Heart left ventricle (tissue), 16 donors: ENCODE results near the gene PRKCA. TPM values are rescaled to one million over a fixed set of nuclear protein-coding genes. Genes with fewer than 3 reads are reported as not detected.

Experiments
- ATAC-seq, 4 donors: fragments of 200-7000 bp; cut with Tn5 transposase; one replicate each; pipeline ENCODE4 v1.9.1; 2020 to 2022; ENCODE audit warnings: moderate library complexity in 4 of 4, mild to moderate bottlenecking in 3 of 4, moderate number of reproducible peaks in 1 of 4
- DNase-seq, 5 donors: peaks; one replicate each; pipeline ENCODE4 v3.0.0-alpha.2; 2020
- H3K27ac ChIP-seq, 12 donors: fragments of 200-600 bp; sonication (generic) in 4 of 12; one replicate each; pipeline versions ENCODE4 v1.5.0 to v1.8.0; 2016 to 2022; ENCODE audit warnings: mild to moderate bottlenecking in 2 of 12
- H3K27me3 ChIP-seq, 9 donors: fragments of 200-600 bp; sonication (generic) in 2 of 9; one replicate each; pipeline versions ENCODE4 v1.5.1 to v1.8.0; 2016 to 2022; ENCODE audit warnings: mild to moderate bottlenecking in 3 of 9
- H3K36me3 ChIP-seq, 9 donors: fragments of 200-600 bp; sonication (generic) in 2 of 9; one replicate each; pipeline versions ENCODE4 v1.5.0 to v1.8.0; 2018 to 2022; ENCODE audit warnings: mild to moderate bottlenecking in 2 of 9
- H3K4me1 ChIP-seq, 12 donors: fragments of 200-600 bp; sonication (generic) in 4 of 12; one replicate each; pipeline versions ENCODE4 v1.5.0 to v1.8.0; 2016 to 2022; ENCODE audit warnings: mild to moderate bottlenecking in 3 of 12
- H3K4me3 ChIP-seq, 12 donors: fragments of 200-600 bp; sonication (generic) in 4 of 12; one replicate each; pipeline versions ENCODE4 v1.5.0 to v1.8.0; 2017 to 2022; ENCODE audit warnings: mild to moderate bottlenecking in 9 of 12, moderate library complexity in 4 of 12
- H3K9me3 ChIP-seq, 12 donors: fragments of 200-600 bp; sonication (generic) in 4 of 12; one replicate each; pipeline versions ENCODE4 v1.5.0 to v1.8.0; 2016 to 2022; ENCODE audit warnings: mild to moderate bottlenecking in 1 of 12
- POLR2A ChIP-seq, 2 donors: fragments of 450-650 bp; IDR thresholded peaks; one replicate each; pipeline ENCODE4 v1.6.1; 2017; ENCODE audit warnings: antibody characterized with exemption in 2 of 2, mild to moderate bottlenecking in 2 of 2, moderate library complexity in 2 of 2
- WGBS, 4 donors: extraction: QIAGEN DNeasy Blood & Tissue Kit in 2 of 4; methylation state at CpG; one replicate each; pipeline versions ENCODE4 v1.1.5 to v1.1.7; 2013 to 2018; 5-methylcytosine and 5-hydroxymethylcytosine counted together
- intact Hi-C, 10 donors: fragments of 100-400 bp; cut with DNase I; formaldehyde crosslinking; loops; one replicate each; pipeline versions ENCODE4 v1.11.1 to v1.14.2; 2022
- polyA plus RNA-seq, 2 donors: library from polyadenylated mRNA; stranded (reverse); fragments of 200-250 nt; gene quantifications; one replicate each; pipeline ENCODE4 v1.2.3, GENCODE V29; 2013
- total RNA-seq, 9 donors: library from RNA; depleted of rRNA in 2 of 9; stranded (reverse); fragments of >200 nt in 2 of 9; fragmentation: NEBNext Ultra II Directional in 3 of 9; extraction: Animal tissue kit (Norgen Biotek cat#: 25700) in 3 of 9; gene quantifications; one replicate each; pipeline versions ENCODE4 v1.1.0 to v1.2.4, GENCODE V29; 2016 to 2023
- TF ChIP-seq, protein P1 (sequence below), 12 donors: fragments of 200-600 bp; sonication (generic) in 4 of 12; IDR thresholded peaks; one replicate each; pipeline versions ENCODE4 v1.5.0 to v1.8.0; 2018 to 2022; ENCODE audit warnings: antibody characterized with exemption in 12 of 12, mild to moderate bottlenecking in 5 of 12
- donor health status: ischemic (EF 13 %, LVEDD 7.1; RV severe dilation, severe dysfunction).
- donor health status: healthy with polysubstance abuse.
- donor health status: DM: no; HTN: yes; CAD: no.
- donor health status: DM: no; HTN: no; CAD: no.
- donor health status: ischemic (EF 25% LVEDD 6.9; RV normal size, moderate dysfunction).
- donor health status: ischemic (EF 25% LVEDD 5.7; RV mildly dilated, moderate dysfunction).
- donor health status: healthy.
- donor health status: DM: yes; HTN: yes; CAD: no.
- donor health status: ischemic (EF 35%, LVEDD 5.7; RV mildly dilated, moderate dysfunction).
- donor health status: nonischemic (EF 11% LVEDD 7.7; RV severe dilation, severe dysfunction).
- donor health status: DM: yes; HTN: yes; CAD: no.
- donor health status: PGD.
- donor health status: ischemic (EF 29% LVEDD 5.4; RV normal size, mild dysfunction).
- donor health status: nonischemic (EF 23%, LVEDD 6.1; RV moderate dilation, normal function).

Gene PRKCA
- total and polyA plus RNA-seq, 11 donors: 3.4 to 26.8 (median 11.4) TPM

- H3K27ac ChIP-seq: no peak overlapping the region
- H3K4me1 ChIP-seq: peaks cover 0 to 27% (median 7%) of the 10 kb centered on the region in 12 donors
- no peak overlapping the region for H3K4me3 ChIP-seq
- no peak for TF ChIP-seq POLR2A (IDR thresholded peaks at IDR 0.05)
- TF ChIP-seq, protein P1, sequence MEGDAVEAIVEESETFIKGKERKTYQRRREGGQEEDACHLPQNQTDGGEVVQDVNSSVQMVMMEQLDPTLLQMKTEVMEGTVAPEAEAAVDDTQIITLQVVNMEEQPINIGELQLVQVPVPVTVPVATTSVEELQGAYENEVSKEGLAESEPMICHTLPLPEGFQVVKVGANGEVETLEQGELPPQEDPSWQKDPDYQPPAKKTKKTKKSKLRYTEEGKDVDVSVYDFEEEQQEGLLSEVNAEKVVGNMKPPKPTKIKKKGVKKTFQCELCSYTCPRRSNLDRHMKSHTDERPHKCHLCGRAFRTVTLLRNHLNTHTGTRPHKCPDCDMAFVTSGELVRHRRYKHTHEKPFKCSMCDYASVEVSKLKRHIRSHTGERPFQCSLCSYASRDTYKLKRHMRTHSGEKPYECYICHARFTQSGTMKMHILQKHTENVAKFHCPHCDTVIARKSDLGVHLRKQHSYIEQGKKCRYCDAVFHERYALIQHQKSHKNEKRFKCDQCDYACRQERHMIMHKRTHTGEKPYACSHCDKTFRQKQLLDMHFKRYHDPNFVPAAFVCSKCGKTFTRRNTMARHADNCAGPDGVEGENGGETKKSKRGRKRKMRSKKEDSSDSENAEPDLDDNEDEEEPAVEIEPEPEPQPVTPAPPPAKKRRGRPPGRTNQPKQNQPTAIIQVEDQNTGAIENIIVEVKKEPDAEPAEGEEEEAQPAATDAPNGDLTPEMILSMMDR (IDR thresholded peaks at IDR 0.05): no peak
- no peaks in the 10 kb centered on the region for H3K36me3 ChIP-seq
- intact Hi-C loops: no loop called here
- WGBS, 4 donors: 87 to 94% (median 90%) methylated on average over 10 of the region's 10 CpGs
- ATAC-seq (no peak), DNase-seq (no peak)
- H3K9me3 ChIP-seq: no peaks in the 10 kb centered on the region
- no peaks in the 10 kb centered on the region for H3K27me3 ChIP-seq
These were observed 483.7 kb downstream of the PRKCA start for GRCh38 chr17:66786107-66786506.

- Histone ChIP-seq H3K9me3 (no peaks in the 10 kb centered on the region), H3K4me3 (no peak overlapping the region), H3K36me3 (no peaks in the 10 kb centered on the region), H3K4me1 (peaks cover 0 to 29% (median 7%) of the 10 kb centered on the region in 12 donors), H3K27me3 (no peaks in the 10 kb centered on the region), H3K27ac (no peak overlapping the region)
- 35 to 49% (median 40%) methylated on average over 3 of the region's 3 CpGs for WGBS, 4 donors
- ATAC-seq: peak in 3 of 4 donors; percentile 29 to 60 (median 52)
- intact Hi-C loops: no loop called here
- TF ChIP-seq, protein P1 (IDR thresholded peaks at IDR 0.05): no peak
- TF ChIP-seq POLR2A (IDR thresholded peaks at IDR 0.05): no peak
- DNase-seq: no peak
These were observed 485.5 kb downstream of the PRKCA start for GRCh38 chr17:66787914-66788313.

DNA sequence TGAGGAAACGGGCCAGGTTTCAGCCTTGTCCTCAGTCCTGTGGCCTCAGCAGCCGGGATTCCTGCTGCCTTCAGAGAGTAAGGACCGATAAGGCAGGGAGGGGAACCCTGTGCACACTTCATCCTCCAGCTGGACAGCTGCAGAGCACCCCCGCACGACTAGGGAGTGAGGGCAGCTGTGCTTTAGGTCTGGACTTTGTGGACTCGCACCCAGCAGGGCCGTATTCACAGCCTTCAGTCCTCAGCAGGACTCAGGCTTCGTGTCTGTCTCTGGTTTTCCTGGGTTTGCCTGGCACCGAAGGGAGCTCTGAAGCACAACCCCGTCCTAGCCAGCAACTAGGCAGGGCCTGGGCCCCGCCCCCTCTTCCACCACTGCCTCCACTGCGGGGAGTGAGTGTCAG is 486.7 kb downstream of the PRKCA start:
- H3K27ac ChIP-seq: no peak overlapping the region
- no peaks in the 10 kb centered on the region for H3K9me3 ChIP-seq
- H3K36me3 ChIP-seq: no peaks in the 10 kb centered on the region
- intact Hi-C loops: no loop called here
- ATAC-seq: peak in 3 of 4 donors; percentile 23 to 56 (median 48)
- peaks cover 0 to 29% (median 7%) of the 10 kb centered on the region in 12 donors for H3K4me1 ChIP-seq
- 62 to 74% (median 69%) methylated on average over 9 to 12 of the region's 12 CpGs for WGBS, 4 donors
- H3K4me3 ChIP-seq: no peak overlapping the region
- TF ChIP-seq, protein P1 (IDR thresholded peaks at IDR 0.05): no peak
- no peak for TF ChIP-seq POLR2A (IDR thresholded peaks at IDR 0.05)
- no peaks in the 10 kb centered on the region for H3K27me3 ChIP-seq
- peak in 1 of 5 donors; percentile 31 for DNase-seq

DNA sequence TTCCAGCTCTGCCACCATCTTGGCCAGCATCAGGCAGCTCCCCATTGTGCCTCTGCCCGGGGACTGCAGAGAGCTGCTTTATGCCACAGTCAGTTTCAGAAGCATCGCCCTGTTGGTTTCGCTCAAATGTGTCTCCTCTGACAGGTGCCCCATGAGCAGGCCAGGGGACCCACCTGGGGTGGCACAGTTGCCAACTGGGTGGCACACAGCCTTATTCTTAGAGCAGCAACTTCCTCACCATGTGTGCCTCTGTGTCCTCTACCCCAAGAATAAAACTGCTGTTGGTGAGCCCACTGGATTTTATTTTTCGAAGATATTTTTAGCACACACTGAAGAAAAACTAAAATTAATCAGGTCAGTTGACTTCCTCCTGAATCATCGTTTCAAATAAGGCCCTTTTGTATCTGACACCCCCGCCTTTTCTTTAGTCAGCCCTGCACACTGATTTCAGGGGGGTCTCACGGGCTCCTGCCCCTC is 487.6 kb downstream of the PRKCA start:
- DNase-seq (no peak), ATAC-seq (no peak)
- no peak overlapping the region for H3K27ac ChIP-seq
- intact Hi-C loops: no loop called here
- TF ChIP-seq, protein P1 (IDR thresholded peaks at IDR 0.05): no peak
- TF ChIP-seq POLR2A (IDR thresholded peaks at IDR 0.05): no peak
- H3K36me3 ChIP-seq: no peaks in the 10 kb centered on the region
- WGBS, 4 donors: 67 to 77% (median 74%) methylated on average over 7 of the region's 7 CpGs
- H3K4me3 ChIP-seq: no peak overlapping the region
- H3K4me1 ChIP-seq: peaks cover 0 to 29% (median 7%) of the 10 kb centered on the region in 12 donors
- no peaks in the 10 kb centered on the region for H3K27me3 ChIP-seq
- H3K9me3 ChIP-seq: no peaks in the 10 kb centered on the region
